ENCODE measurements around the gene WTAP. TPM values are rescaled to one million over a fixed set of nuclear protein-coding genes. Genes with fewer than 3 reads are reported as not detected.
"Not testable (repeated sequence)": the region's sequence is repeated elsewhere in the genome, so short reads cannot be mapped to it uniquely, and the experiment has no call there.

Gene WTAP
- total RNA-seq, 1 donor from 2014 or later, result 64.7 TPM

DNA sequence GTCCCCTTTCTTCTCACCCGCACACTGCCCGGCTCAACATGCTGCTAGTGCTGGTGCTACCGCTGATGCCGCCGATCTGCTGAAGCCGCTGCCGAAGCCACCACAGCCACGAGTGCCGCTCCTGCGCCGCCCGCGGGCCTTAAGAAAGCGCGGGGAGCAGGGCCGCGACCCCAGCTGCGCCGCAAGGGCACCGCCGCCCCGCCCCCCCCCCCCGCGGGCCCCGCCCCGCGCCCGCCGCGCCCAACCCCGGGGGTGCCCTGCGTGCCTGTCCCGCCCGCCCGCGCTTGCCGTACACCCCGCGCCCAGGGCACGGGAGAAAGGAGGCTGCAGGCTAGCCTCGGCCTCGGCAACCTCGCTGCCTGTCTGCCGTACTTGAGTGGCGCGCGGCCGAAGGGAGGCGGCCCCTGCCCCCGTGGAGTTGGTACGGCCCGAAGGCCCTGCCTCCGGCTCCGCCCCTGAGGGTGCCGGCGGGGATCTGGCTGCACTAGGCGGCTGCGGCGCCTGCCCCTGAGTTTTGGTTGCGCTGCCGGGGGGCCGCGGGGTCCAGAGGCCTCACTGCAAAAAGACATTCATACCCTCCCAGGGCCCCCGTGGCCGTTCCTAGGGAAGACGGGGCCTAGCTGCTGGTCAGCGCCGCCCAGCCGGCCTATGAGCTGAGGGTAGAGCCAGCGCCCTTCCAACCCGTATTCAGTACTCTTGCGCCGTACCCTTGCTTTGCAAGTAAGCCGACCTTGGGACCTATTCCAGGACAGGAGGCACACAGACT, 34.0 kb upstream of the WTAP start, which contains the start of gene SOD2:
Gene SOD2 (minus strand): TSS at position 114 of the 766 bp plus-strand sequence. CDS start 74 bp downstream, at position 40.
- peak within 1 kb of the TSS; percentile 90 to 97 (median 94) for H3K4me3 ChIP-seq (ENCODE audit: low read length in 3 of 3)
- H3K27me3 ChIP-seq (ENCODE audit: control insufficient read depth in 3 of 3, insufficient read depth in 3 of 3, low read length in 3 of 3), result no peaks in the 10 kb centered on the region
- H3K9ac ChIP-seq (ENCODE audit: low read depth in 1 of 3, low read length in 3 of 3), result peak within 1 kb of the TSS; percentile 91 to 97 (median 96)
- H3K36me3 ChIP-seq (ENCODE audit: control insufficient read depth in 3 of 3, insufficient read depth in 3 of 3, low read length in 3 of 3), result peaks cover 15 to 17% (median 15%) of the 10 kb centered on the region in 3 donors
- H3K9me3 ChIP-seq (ENCODE audit: control insufficient read depth in 3 of 3, low read length in 3 of 3), result no peaks in the 10 kb centered on the region
- H3K27ac ChIP-seq (ENCODE audit: low read depth, low read length), result peak within 1 kb of the TSS; percentile 93
- peaks cover 21 to 58% (median 23%) of the 10 kb centered on the region in 3 donors for H3K4me1 ChIP-seq (ENCODE audit: control insufficient read depth in 3 of 3, insufficient read depth in 3 of 3, low read length in 3 of 3)

DNA sequence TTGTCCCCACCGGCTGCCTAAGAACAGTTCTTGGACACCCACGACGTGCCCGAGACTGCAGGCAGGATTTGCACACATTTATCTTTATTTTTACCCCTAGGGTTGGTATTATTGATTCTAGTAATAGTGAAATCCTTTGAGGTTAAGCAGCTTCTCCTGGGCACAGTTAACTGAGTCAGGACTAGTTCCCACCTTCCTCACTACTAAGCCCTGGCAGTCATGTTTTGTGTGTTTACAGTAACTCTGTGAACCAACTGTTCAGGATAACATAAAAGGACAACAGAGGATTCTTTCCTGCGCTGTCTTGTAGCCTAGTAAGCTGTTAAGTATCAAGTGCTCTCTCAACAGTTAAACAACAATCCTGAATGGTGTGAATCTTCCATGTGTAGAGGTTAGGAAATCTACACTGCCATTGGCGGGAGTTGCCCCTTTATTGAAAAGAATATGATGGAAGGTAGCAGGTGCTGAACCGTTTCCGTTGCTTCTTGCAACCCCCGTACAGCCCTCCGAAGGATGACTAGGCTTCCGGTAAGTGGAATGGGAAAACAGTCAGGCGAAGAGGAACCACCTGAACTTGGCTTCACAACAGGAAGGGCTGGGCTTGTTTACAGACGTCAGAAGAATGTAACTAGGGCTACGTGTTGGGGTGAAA, 33.3 kb upstream of the WTAP start:
- Histone ChIP-seq H3K4me1 (ENCODE audit: control insufficient read depth in 3 of 3, insufficient read depth in 3 of 3, low read length in 3 of 3) (peaks cover 18 to 52% (median 20%) of the 10 kb centered on the region in 3 donors), H3K27ac (ENCODE audit: low read depth, low read length) (peak overlapping the region; percentile 93), H3K27me3 (ENCODE audit: control insufficient read depth in 3 of 3, insufficient read depth in 3 of 3, low read length in 3 of 3) (no peaks in the 10 kb centered on the region), H3K9me3 (ENCODE audit: control insufficient read depth in 3 of 3, low read length in 3 of 3) (no peaks in the 10 kb centered on the region), H3K9ac (ENCODE audit: low read depth in 1 of 3, low read length in 3 of 3) (peak overlapping the region; percentile 73 to 96 (median 95)), H3K36me3 (ENCODE audit: control insufficient read depth in 3 of 3, insufficient read depth in 3 of 3, low read length in 3 of 3) (peaks cover 9 to 14% (median 12%) of the 10 kb centered on the region in 3 donors), H3K4me3 (ENCODE audit: low read length in 3 of 3) (peak overlapping the region; percentile 78 to 97 (median 94))

DNA sequence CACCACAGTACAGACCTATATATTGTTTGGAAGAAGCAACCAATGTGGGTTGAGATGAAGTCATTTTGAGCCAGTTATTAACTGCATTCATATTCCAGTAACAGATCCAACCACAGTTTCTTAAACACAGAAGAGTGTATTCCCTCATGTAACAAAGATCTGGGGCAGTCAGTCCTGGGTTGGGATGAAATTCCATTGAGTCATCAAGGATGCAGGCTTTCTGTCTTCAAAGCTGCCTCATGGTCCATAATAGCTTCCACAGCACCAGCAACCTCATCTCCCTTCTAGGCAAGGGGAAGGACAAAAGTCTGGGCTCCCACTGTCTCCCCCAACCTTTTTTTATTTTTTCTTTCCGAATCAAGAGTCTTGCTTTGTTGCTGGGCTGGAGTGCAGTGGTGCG, 31.3 kb upstream of the WTAP start:
- peaks cover 4 to 10% (median 6%) of the 10 kb centered on the region in 3 donors for H3K36me3 ChIP-seq (ENCODE audit: control insufficient read depth in 3 of 3, insufficient read depth in 3 of 3, low read length in 3 of 3)
- no peaks in the 10 kb centered on the region for H3K27me3 ChIP-seq (ENCODE audit: control insufficient read depth in 3 of 3, insufficient read depth in 3 of 3, low read length in 3 of 3)
- H3K27ac ChIP-seq (ENCODE audit: low read depth, low read length), result no peak overlapping the region
- H3K4me3 ChIP-seq (ENCODE audit: low read length in 3 of 3), result no peak overlapping the region
- H3K9ac ChIP-seq (ENCODE audit: low read depth in 1 of 3, low read length in 3 of 3), result no peak overlapping the region
- peaks cover 19 to 45% (median 22%) of the 10 kb centered on the region in 3 donors for H3K4me1 ChIP-seq (ENCODE audit: control insufficient read depth in 3 of 3, insufficient read depth in 3 of 3, low read length in 3 of 3)
- no peaks in the 10 kb centered on the region for H3K9me3 ChIP-seq (ENCODE audit: control insufficient read depth in 3 of 3, low read length in 3 of 3)

DNA sequence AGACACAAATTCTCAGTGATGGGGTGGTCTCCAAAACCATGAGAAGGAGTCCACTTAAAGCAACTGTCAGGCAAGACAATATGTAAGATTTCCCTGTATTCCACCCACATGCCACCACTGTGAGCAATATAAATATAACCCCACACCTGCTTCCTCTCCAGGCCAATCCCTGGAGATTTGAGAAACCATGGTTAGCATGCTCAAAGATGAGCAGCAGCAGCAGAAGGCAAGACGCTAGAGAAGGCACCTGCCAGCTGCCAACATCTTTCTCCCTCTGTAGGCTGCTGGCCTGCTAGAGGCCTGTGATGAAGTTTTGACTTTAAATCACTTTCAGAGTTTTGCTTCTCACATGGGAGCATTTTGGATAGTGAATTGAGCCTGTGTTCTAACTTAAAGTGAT, 26.3 kb upstream of the WTAP start:
- Histone ChIP-seq H3K4me3 (ENCODE audit: low read length in 3 of 3) (no peak overlapping the region), H3K27ac (ENCODE audit: low read depth, low read length) (peak overlapping the region; percentile 70), H3K9ac (ENCODE audit: low read depth in 1 of 3, low read length in 3 of 3) (no peak overlapping the region), H3K4me1 (ENCODE audit: control insufficient read depth in 3 of 3, insufficient read depth in 3 of 3, low read length in 3 of 3) (peaks cover 10 to 24% (median 13%) of the 10 kb centered on the region in 3 donors), H3K36me3 (ENCODE audit: control insufficient read depth in 3 of 3, insufficient read depth in 3 of 3, low read length in 3 of 3) (no peaks in the 10 kb centered on the region), H3K27me3 (ENCODE audit: control insufficient read depth in 3 of 3, insufficient read depth in 3 of 3, low read length in 3 of 3) (no peaks in the 10 kb centered on the region), H3K9me3 (ENCODE audit: control insufficient read depth in 3 of 3, low read length in 3 of 3) (no peaks in the 10 kb centered on the region)

DNA sequence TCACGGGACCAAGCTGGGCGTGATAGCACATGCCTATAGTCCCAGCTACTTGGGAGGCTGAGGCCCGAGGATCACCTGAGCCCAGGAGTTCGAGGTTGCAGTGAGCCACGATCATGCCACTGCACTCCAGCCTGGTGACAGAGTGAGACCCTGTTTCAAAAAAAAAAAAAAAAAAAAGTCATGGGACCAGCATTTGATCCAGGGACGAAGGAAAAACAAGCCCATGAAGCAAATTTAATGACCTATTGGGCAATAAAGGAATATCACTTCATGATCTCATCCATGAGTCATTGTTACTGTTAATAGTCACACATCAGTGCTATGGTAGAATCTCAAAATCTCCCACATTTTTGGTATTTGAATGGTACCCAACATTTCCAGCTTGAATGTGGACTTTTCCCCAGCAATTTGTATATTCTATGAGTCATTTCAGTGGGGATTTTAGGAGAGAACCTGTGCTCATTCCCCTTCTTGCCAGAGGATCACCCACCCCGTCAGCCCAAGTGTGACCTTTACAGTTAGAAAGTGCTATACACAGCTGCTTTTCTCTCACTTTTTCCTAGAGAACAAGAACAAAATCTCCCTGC, 25.8 kb upstream of the WTAP start:
- H3K27me3 ChIP-seq (ENCODE audit: control insufficient read depth in 3 of 3, insufficient read depth in 3 of 3, low read length in 3 of 3), result no peaks in the 10 kb centered on the region
- peak overlapping the region; percentile 70 for H3K27ac ChIP-seq (ENCODE audit: low read depth, low read length)
- H3K36me3 ChIP-seq (ENCODE audit: control insufficient read depth in 3 of 3, insufficient read depth in 3 of 3, low read length in 3 of 3), result no peaks in the 10 kb centered on the region
- H3K4me1 ChIP-seq (ENCODE audit: control insufficient read depth in 3 of 3, insufficient read depth in 3 of 3, low read length in 3 of 3), result peaks cover 10 to 22% (median 13%) of the 10 kb centered on the region in 3 donors
- peak overlapping the region in 1 of 3 donors; percentile 24 for H3K9ac ChIP-seq (ENCODE audit: low read depth in 1 of 3, low read length in 3 of 3)
- H3K9me3 ChIP-seq (ENCODE audit: control insufficient read depth in 3 of 3, low read length in 3 of 3), result no peaks in the 10 kb centered on the region
- no peak overlapping the region for H3K4me3 ChIP-seq (ENCODE audit: low read length in 3 of 3)

DNA sequence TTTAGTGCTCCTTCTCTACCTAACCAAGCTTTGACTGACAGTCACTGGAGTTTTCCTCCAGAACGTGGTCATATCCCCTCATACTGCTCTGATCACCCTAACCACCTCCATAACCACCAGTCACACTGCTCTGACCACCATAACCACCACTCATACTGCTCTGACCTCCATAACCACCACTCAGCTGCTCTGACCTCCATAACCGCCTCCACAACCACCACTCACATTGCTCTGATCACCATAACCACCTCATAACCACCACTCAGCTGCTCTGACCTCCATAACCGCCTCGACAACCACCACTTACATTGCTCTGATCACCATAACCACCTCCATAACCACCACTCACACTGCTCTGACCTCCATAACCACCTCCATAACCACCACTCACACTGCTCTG, 16.7 kb upstream of the WTAP start:
- not testable (repeated sequence) for H3K27me3 ChIP-seq (ENCODE audit: control insufficient read depth in 3 of 3, insufficient read depth in 3 of 3, low read length in 3 of 3); H3K4me3 ChIP-seq (ENCODE audit: low read length in 3 of 3); H3K36me3 ChIP-seq (ENCODE audit: control insufficient read depth in 3 of 3, insufficient read depth in 3 of 3, low read length in 3 of 3); H3K9me3 ChIP-seq (ENCODE audit: control insufficient read depth in 3 of 3, low read length in 3 of 3); H3K4me1 ChIP-seq (ENCODE audit: control insufficient read depth in 3 of 3, insufficient read depth in 3 of 3, low read length in 3 of 3); H3K9ac ChIP-seq (ENCODE audit: low read depth in 1 of 3, low read length in 3 of 3); H3K27ac ChIP-seq (ENCODE audit: low read depth, low read length)

DNA sequence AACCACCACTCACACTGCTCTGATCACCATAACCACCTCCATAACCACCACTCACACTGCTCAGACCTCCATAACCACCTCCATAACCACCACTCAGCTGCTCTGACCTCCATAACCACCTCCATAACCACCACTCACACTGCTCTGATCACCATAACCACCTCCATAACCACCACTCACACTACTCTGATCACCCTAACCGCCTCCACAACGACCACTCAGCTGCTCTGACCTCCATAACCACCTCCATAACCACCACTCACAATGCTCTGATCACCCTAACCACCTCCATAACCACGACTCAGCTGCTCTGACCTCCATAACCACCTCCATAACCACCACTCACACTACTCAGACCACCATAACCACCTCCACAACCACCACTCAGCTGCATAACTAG, 14.9 kb upstream of the WTAP start:
- not testable (repeated sequence) for H3K9me3 ChIP-seq (ENCODE audit: control insufficient read depth in 3 of 3, low read length in 3 of 3); H3K9ac ChIP-seq (ENCODE audit: low read depth in 1 of 3, low read length in 3 of 3); H3K4me3 ChIP-seq (ENCODE audit: low read length in 3 of 3); H3K36me3 ChIP-seq (ENCODE audit: control insufficient read depth in 3 of 3, insufficient read depth in 3 of 3, low read length in 3 of 3); H3K27me3 ChIP-seq (ENCODE audit: control insufficient read depth in 3 of 3, insufficient read depth in 3 of 3, low read length in 3 of 3); H3K27ac ChIP-seq (ENCODE audit: low read depth, low read length)
- peaks cover 13 to 18% (median 14%) of the 10 kb centered on the region in 3 donors for H3K4me1 ChIP-seq (ENCODE audit: control insufficient read depth in 3 of 3, insufficient read depth in 3 of 3, low read length in 3 of 3)

DNA sequence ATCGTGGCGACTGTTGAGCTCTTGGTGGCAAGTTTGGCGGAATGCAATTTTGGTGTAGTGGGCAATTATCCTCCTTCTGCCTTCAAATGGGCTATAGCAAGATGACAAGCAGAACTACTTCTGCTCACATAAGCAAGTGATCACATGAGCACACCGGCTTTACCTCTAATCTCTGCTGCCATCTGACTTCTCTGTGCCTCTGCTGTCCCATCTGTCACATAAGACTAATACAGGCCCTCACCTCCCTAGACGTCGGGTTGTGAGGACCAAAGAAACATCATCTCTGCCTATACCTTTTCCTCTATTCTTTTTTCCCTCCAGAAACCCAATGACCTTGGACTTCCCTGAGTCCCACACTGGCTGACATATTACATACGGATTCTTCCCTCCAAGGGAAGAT, 13.3 kb upstream of the WTAP start:
- Histone ChIP-seq H3K27me3 (ENCODE audit: control insufficient read depth in 3 of 3, insufficient read depth in 3 of 3, low read length in 3 of 3) (no peaks in the 10 kb centered on the region), H3K9ac (ENCODE audit: low read depth in 1 of 3, low read length in 3 of 3) (no peak overlapping the region), H3K27ac (ENCODE audit: low read depth, low read length) (no peak overlapping the region), H3K4me1 (ENCODE audit: control insufficient read depth in 3 of 3, insufficient read depth in 3 of 3, low read length in 3 of 3) (peaks cover 13 to 22% (median 14%) of the 10 kb centered on the region in 3 donors), H3K4me3 (ENCODE audit: low read length in 3 of 3) (no peak overlapping the region), H3K9me3 (ENCODE audit: control insufficient read depth in 3 of 3, low read length in 3 of 3) (no peaks in the 10 kb centered on the region), H3K36me3 (ENCODE audit: control insufficient read depth in 3 of 3, insufficient read depth in 3 of 3, low read length in 3 of 3) (no peaks in the 10 kb centered on the region)

DNA sequence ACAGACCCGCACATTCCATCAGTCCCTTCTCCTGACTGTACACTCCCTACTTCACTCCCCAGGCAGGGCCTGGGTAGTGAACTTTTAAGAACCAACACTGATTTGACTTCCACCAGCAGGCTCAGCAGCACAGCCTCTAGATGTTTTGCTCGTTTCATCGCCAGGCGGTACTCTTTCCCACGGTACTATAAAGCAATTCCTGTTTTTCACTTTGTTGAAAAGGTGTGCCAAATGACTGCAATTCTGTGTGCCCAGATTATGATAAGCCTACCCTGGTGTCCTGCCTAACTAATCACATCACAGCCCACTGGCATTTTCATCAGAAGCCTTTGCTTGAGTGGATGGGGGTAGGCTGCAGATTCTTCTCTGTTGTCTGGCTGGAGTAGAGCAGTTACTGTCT, 12.9 kb upstream of the WTAP start:
- Histone ChIP-seq H3K9me3 (ENCODE audit: control insufficient read depth in 3 of 3, low read length in 3 of 3) (no peaks in the 10 kb centered on the region), H3K27me3 (ENCODE audit: control insufficient read depth in 3 of 3, insufficient read depth in 3 of 3, low read length in 3 of 3) (no peaks in the 10 kb centered on the region), H3K4me1 (ENCODE audit: control insufficient read depth in 3 of 3, insufficient read depth in 3 of 3, low read length in 3 of 3) (peaks cover 13 to 22% (median 14%) of the 10 kb centered on the region in 3 donors), H3K4me3 (ENCODE audit: low read length in 3 of 3) (no peak overlapping the region), H3K36me3 (ENCODE audit: control insufficient read depth in 3 of 3, insufficient read depth in 3 of 3, low read length in 3 of 3) (no peaks in the 10 kb centered on the region), H3K9ac (ENCODE audit: low read depth in 1 of 3, low read length in 3 of 3) (no peak overlapping the region), H3K27ac (ENCODE audit: low read depth, low read length) (peak overlapping the region; percentile 85)

DNA sequence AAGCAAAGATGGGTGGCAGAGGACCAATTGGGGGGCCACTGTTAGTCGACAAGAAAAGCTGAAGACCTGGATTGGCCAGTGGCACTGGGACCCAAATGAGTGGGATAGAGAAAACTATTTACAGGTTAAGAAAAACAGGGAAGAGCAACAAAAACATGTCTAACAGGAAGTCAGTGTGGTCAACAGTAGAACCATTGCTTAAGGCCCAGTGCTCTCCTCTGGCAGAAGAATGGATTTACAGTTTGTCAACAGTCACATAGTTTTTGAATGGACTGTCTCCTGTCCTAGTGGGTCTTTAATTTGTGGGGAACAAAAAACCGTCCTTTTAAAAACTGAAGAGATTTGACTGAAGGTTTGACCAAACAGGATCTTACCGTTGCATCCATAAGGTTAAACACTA, 12.1 kb upstream of the WTAP start:
- Histone ChIP-seq H3K27me3 (ENCODE audit: control insufficient read depth in 3 of 3, insufficient read depth in 3 of 3, low read length in 3 of 3) (no peaks in the 10 kb centered on the region), H3K4me3 (ENCODE audit: low read length in 3 of 3) (no peak overlapping the region), H3K4me1 (ENCODE audit: control insufficient read depth in 3 of 3, insufficient read depth in 3 of 3, low read length in 3 of 3) (peaks cover 13 to 22% (median 14%) of the 10 kb centered on the region in 3 donors), H3K9ac (ENCODE audit: low read depth in 1 of 3, low read length in 3 of 3) (no peak overlapping the region), H3K9me3 (ENCODE audit: control insufficient read depth in 3 of 3, low read length in 3 of 3) (no peaks in the 10 kb centered on the region), H3K36me3 (ENCODE audit: control insufficient read depth in 3 of 3, insufficient read depth in 3 of 3, low read length in 3 of 3) (no peaks in the 10 kb centered on the region), H3K27ac (ENCODE audit: low read depth, low read length) (peak overlapping the region; percentile 85)

All from skeletal muscle tissue (tissue), 4 donors.